Keratinocyte (primary cell): ENCODE results near the gene KIN.

Source experiments
- CTCF ChIP-seq, 3 experiments: IDR thresholded peaks in 1 of 3; conservative IDR thresholded peaks in 1 of 3; optimal IDR thresholded peaks in 1 of 3; 2 replicates in 2 of 3; 3 replicates in 1 of 3; pipeline versions ENCODE3 to v1.5.1; 2011; ENCODE audit warnings: low read length in 3 of 3, mild to moderate bottlenecking in 3 of 3, moderate library complexity in 2 of 3, control low read depth in 1 of 3, inconsistent platforms in 1 of 3; ENCODE audit not compliant: insufficient read depth in 2 of 3; ENCODE audit errors: extremely low read depth in 1 of 3
- EZH2 ChIP-seq: IDR thresholded peaks from one replicate; pipeline ENCODE4 v1.6.1; 2012; ENCODE audit warnings: inconsistent platforms, mild to moderate bottlenecking, low read length, moderate library complexity

- no peak for TF ChIP-seq CTCF (optimal IDR thresholded peaks at IDR 0.05 in 1 of 3, IDR thresholded peaks at IDR 0.05 in 1 of 3, conservative IDR thresholded peaks at IDR 0.05 in 1 of 3; ENCODE audit: extremely low read depth in 1 of 3, insufficient read depth in 2 of 3, low read length in 3 of 3)
- TF ChIP-seq EZH2, result no peak
Observed at GRCh38 chr10:7804741-7805140, 16.9 kb upstream of the KIN start.
